HCT116 (cell line): ENCODE data around the gene C5orf22. TPM values are rescaled to one million over a fixed set of nuclear protein-coding genes. Genes with fewer than 3 reads are reported as not detected.
"Not testable (repeated sequence)": the region's sequence is repeated elsewhere in the genome, so short reads cannot be mapped to it uniquely, and the experiment has no call there.

ENCODE experiments used
- ATAC-seq: fragments of 200-7000 bp; cut with Tn5 transposase; 2 replicates; pipeline ENCODE4 v1.9.1; 2020; ENCODE audit warnings: mild to moderate bottlenecking, moderate library complexity
- BruUV-seq: library from RNA; stranded (reverse); fragments of 400-500 nt; replicated peaks from 2 replicates; lab custom pipeline; 2021; lab: Mats Ljungman, UMichigan
- CTCF ChIA-PET: fragments of 300-600 bp; sonication (Branson Sonifier 250); formaldehyde crosslinking; loops from one replicate; lab custom pipeline; 2021; ENCODE audit warnings: antibody characterized with exemption; lab: Charles Lee
- POLR2A ChIA-PET: fragments of 300-600, 350-600 bp; sonication (Branson Sonifier 250); formaldehyde crosslinking; loops from one replicate; lab custom pipeline; 2021; ENCODE audit warnings: antibody characterized with exemption; lab: Charles Lee
- RAD21 ChIA-PET, 2 experiments: fragments of 300-600 bp; sonication (Branson Sonifier 250); formaldehyde crosslinking; loops; one replicate each; lab custom pipeline; 2023; ENCODE audit warnings: low total read pairs in 2 of 2; ENCODE audit not compliant: uncharacterized antibody in 2 of 2, unreplicated experiment in 2 of 2, low non-redundant PET in 1 of 2; lab: Charles Lee
- DNase-seq: peaks from one replicate; pipeline ENCODE4 v3.0.0-alpha.2; 2010; ENCODE audit warnings: low read depth, low spot score
- H2AFZ ChIP-seq: fragments of 200-600 bp; shearing (Covaris generic), sonication (generic); 2 replicates; pipeline ENCODE4 v1.6.1; 2017; ENCODE audit warnings: low read depth, mixed run types, mixed read lengths, antibody characterized with exemption, low read length; ENCODE audit not compliant: poor library complexity, severe bottlenecking
- H3K27ac ChIP-seq: 2 replicates; pipeline ENCODE4 v1.5.1; 2012; ENCODE audit warnings: low read depth, low read length
- H3K27me3 ChIP-seq: fragments of 200-600 bp; sonication (generic); 2 replicates; pipeline ENCODE4 v1.6.1; 2016; ENCODE audit warnings: mixed run types, low read length, mixed read lengths; ENCODE audit not compliant: insufficient read depth
- H3K36me3 ChIP-seq, 2 experiments: fragments of 200-500 bp in 1 of 2; fragments of 200-600 bp in 1 of 2; sonication (Bioruptor generic) in 1 of 2; sonication (generic) in 1 of 2; 2 replicates each; pipeline versions ENCODE4 v1.5.1 to v1.6.1; 2014 to 2016; ENCODE audit warnings: low read length in 2 of 2, inconsistent platforms in 1 of 2, mixed read lengths in 1 of 2, mixed run types in 1 of 2; ENCODE audit not compliant: insufficient read depth in 2 of 2, control insufficient read depth in 1 of 2
- H3K4me1 ChIP-seq, 2 experiments: fragments of 200-600 bp in 1 of 2; sonication (generic) in 1 of 2; 2 replicates each; pipeline versions ENCODE4 v1.5.1 to v1.6.1; 2012 to 2017; ENCODE audit warnings: low read length in 2 of 2, inconsistent platforms in 1 of 2, mild to moderate bottlenecking in 1 of 2, mixed read lengths in 1 of 2, mixed run types in 1 of 2, moderate library complexity in 1 of 2; ENCODE audit not compliant: insufficient read depth in 2 of 2, control insufficient read depth in 1 of 2
- H3K4me2 ChIP-seq: fragments of 200-600 bp; sonication (generic); 2 replicates; pipeline ENCODE4 v1.6.1; 2017; ENCODE audit warnings: mixed run types, low read length, mixed read lengths
- H3K4me3 ChIP-seq, 2 experiments: fragments of 200-600 bp in 1 of 2; sonication (generic) in 1 of 2; replicated peaks in 1 of 2; 2 replicates each; pipeline ENCODE4 v1.5.1; 2011 to 2016; ENCODE audit warnings: low read length in 2 of 2, control low read depth in 1 of 2, low read depth in 1 of 2, mild to moderate bottlenecking in 1 of 2, mixed read lengths in 1 of 2, mixed run types in 1 of 2
- H3K79me2 ChIP-seq: fragments of 200-600 bp; sonication (generic); 2 replicates; pipeline ENCODE4 v1.6.1; 2017; ENCODE audit warnings: mild to moderate bottlenecking, mixed run types, low read length, moderate library complexity, mixed read lengths; ENCODE audit not compliant: insufficient read depth
- H3K9ac ChIP-seq: fragments of 200-600 bp; sonication (generic); 2 replicates; pipeline ENCODE4 v1.6.1; 2016; ENCODE audit warnings: low read length, mixed read lengths
- H3K9me2 ChIP-seq: fragments of 200-600 bp; sonication (generic), shearing (Covaris generic); 2 replicates; pipeline ENCODE4 v1.6.1; 2017; ENCODE audit warnings: mixed run types, mild to moderate bottlenecking, moderate library complexity; ENCODE audit not compliant: insufficient read depth
- H3K9me3 ChIP-seq, 2 experiments: fragments of 200-500 bp in 1 of 2; fragments of 200-600 bp in 1 of 2; sonication (Bioruptor generic) in 1 of 2; sonication (generic) in 1 of 2; 2 replicates each; pipeline ENCODE4 v1.6.1; 2014 to 2017; ENCODE audit warnings: low read length in 2 of 2, mixed read lengths in 2 of 2, inconsistent platforms in 1 of 2, low read depth in 1 of 2, mild to moderate bottlenecking in 1 of 2, mixed run types in 1 of 2, moderate library complexity in 1 of 2; ENCODE audit not compliant: control insufficient read depth in 1 of 2, insufficient read depth in 1 of 2
- H4K20me1 ChIP-seq: fragments of 200-600 bp; sonication (generic), shearing (Covaris generic); 2 replicates; pipeline ENCODE4 v1.6.1; 2017; ENCODE audit warnings: mixed run types, mild to moderate bottlenecking, moderate library complexity; ENCODE audit not compliant: insufficient read depth
- CBX3 ChIP-seq: IDR thresholded peaks from 2 replicates; pipeline ENCODE4 v1.6.1; 2012; ENCODE audit warnings: low read depth
- EGR1 ChIP-seq: IDR thresholded peaks from 2 replicates; pipeline ENCODE4 v1.6.1; 2012; ENCODE audit warnings: low read depth
- EZH2 ChIP-seq: fragments of 200-600 bp; sonication (generic); IDR thresholded peaks from 2 replicates; pipeline ENCODE4 v1.6.1; 2017; ENCODE audit warnings: antibody characterized with exemption, mixed run types
- EZH2phosphoT487 ChIP-seq: fragments of 200-600 bp; IDR thresholded peaks from 2 replicates; pipeline ENCODE4 v1.6.1; 2018; ENCODE audit warnings: antibody characterized with exemption, borderline replicate concordance
- MAX ChIP-seq: IDR thresholded peaks from 2 replicates; pipeline ENCODE4 v1.6.1; 2012
- RAD21 ChIP-seq: IDR thresholded peaks from 2 replicates; pipeline ENCODE4 v1.6.1; 2012; ENCODE audit warnings: low read depth, mild to moderate bottlenecking
- SP1 ChIP-seq: IDR thresholded peaks from 2 replicates; pipeline ENCODE4 v1.6.1; 2012; ENCODE audit warnings: low read depth
- SRF ChIP-seq: IDR thresholded peaks from 2 replicates; pipeline ENCODE4 v1.6.1; 2012; ENCODE audit warnings: low read depth
- ZNF274 ChIP-seq: fragments of 200-500 bp; sonication (Bioruptor generic); IDR thresholded peaks from 2 replicates; pipeline ENCODE4 v1.6.1; 2014; ENCODE audit warnings: mild to moderate bottlenecking, low read depth, low read length, inconsistent platforms
- intact Hi-C: fragments of 100-400 bp; cut with micrococcal nuclease; formaldehyde crosslinking; loops from 2 replicates; pipeline ENCODE4 v1.10.0; 2022
- total RNA-seq: library from RNA; stranded (reverse); gene quantifications from one replicate; pipeline ENCODE4 v1.2.1, GENCODE V29; 2021; ENCODE audit not compliant: unreplicated experiment
- TF ChIP-seq, protein P1 (sequence below), 3 experiments: fragments of 200-600 bp in 1 of 3; sonication (generic) in 1 of 3; IDR thresholded peaks in 2 of 3; conservative IDR thresholded peaks in 1 of 3; 2 replicates each; pipeline ENCODE4 v1.5.1; 2012 to 2017; ENCODE audit warnings: low read depth in 2 of 3, low read length in 2 of 3, antibody characterized with exemption in 1 of 3, borderline replicate concordance in 1 of 3, control low read depth in 1 of 3, mild to moderate bottlenecking in 1 of 3, mixed read lengths in 1 of 3, mixed run types in 1 of 3, moderate library complexity in 1 of 3; ENCODE audit not compliant: insufficient read depth in 1 of 3
- TF ChIP-seq, protein P2 (sequence below): IDR thresholded peaks from 2 replicates; pipeline ENCODE4 v1.6.1; 2012

C5orf22 gene
- total RNA-seq, 1 experiment from 2014 or later: 22.9 TPM

DNA sequence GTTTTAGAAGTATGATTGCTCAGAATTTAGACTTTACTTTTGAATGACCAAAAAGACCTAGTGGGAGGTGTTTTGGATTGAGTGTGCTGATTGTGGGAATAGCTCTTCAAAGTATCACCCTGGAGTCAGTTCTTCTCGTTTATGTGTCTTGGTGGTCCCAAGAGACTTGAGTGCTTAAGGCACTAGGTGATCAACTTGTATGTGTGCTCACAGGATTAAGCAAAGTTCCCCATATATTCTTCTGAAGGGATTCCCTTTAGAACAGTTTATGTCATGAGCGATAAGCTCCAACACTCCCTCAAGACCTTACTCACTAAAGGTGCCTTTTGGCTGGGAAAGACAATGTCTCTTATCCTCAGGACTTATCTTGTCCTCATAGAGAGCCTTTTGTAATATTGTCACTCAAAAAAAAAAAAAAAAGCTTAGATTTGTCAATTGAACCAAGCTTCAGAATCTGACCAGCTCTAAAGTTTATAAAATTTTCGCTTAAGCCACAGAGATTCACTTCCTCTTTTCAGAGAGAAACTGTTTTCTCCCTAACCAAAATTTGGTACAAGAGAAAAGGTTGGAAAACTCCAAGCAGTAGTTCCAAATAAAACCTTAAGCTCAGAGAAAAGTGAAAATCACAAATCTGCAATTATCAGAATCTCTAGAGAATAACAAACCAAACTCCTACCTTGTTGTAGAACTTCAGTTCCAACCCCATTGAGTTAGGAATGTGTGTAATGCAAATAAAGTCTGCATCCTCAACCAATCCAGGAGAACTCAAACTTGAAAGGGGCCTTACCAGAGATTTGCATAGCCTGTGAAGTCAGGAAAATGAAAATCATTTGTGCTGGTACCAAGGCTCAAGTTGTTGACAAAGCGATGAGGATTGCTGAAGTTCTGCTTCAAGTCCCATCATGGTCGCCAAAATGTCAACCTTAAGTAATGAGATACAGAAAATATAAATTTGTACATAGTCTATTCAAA, 66.8 kb downstream of the C5orf22 start:
- no peaks in the 10 kb centered on the region for H3K36me3 ChIP-seq

DNA sequence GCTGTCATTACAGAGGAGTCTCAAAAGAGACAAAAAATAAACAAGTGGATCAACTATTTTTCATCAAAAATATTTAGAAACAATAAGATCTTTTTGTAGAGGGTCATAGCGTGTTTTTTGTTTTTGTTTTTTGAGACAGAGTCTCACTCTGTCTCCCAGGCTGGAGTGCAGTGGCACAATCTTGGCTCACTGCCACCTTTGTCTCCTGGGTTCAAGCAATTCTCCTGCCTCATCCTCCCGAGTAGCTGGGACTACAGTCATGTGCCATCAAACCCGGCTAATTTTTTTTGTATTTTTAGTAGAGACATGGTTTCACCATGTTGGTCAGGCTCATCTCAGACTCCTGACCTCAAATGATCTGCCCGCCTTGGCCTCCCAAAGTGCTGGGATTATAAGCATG, 70.2 kb downstream of the C5orf22 start:
- peaks cover 12% of the 10 kb centered on the region for H3K27me3 ChIP-seq
- H3K4me2 ChIP-seq, H3K9me3 ChIP-seq, H2AFZ ChIP-seq, DNase-seq, BruUV-seq, intact Hi-C loops, H3K4me1 ChIP-seq, ATAC-seq, H3K9ac ChIP-seq, H3K4me3 ChIP-seq, POLR2A ChIA-PET, H3K79me2 ChIP-seq, RAD21 ChIA-PET, H3K27ac ChIP-seq, H3K36me3 ChIP-seq, CTCF ChIA-PET, H3K9me2 ChIP-seq, H4K20me1 ChIP-seq: not testable (repeated sequence)

More for the DNA sequence above, 66.8 kb downstream of the C5orf22 start:
- Histone ChIP-seq H2AFZ (no peak overlapping the region), H3K79me2 (no peaks in the 10 kb centered on the region), H3K9me2 (no peaks in the 10 kb centered on the region), H4K20me1 (no peaks in the 10 kb centered on the region), H3K4me1 (no peaks in the 10 kb centered on the region)
- BruUV-seq: no TSS peak
- ATAC-seq: no peak
- CTCF ChIA-PET: interaction anchor here (1.1 kb wide), 1 partner anchor 210 kb away, joined by 4 read pairs; no protein-coding TSS in a partner anchor
- no peak for TF ChIP-seq CBX3
- TF ChIP-seq EZH2phosphoT487: no peak
- TF ChIP-seq EGR1: no peak
- TF ChIP-seq SRF: no peak
- no peak for TF ChIP-seq RAD21
- TF ChIP-seq ZNF274: no peak
- TF ChIP-seq EZH2: no peak
- TF ChIP-seq, protein P1, sequence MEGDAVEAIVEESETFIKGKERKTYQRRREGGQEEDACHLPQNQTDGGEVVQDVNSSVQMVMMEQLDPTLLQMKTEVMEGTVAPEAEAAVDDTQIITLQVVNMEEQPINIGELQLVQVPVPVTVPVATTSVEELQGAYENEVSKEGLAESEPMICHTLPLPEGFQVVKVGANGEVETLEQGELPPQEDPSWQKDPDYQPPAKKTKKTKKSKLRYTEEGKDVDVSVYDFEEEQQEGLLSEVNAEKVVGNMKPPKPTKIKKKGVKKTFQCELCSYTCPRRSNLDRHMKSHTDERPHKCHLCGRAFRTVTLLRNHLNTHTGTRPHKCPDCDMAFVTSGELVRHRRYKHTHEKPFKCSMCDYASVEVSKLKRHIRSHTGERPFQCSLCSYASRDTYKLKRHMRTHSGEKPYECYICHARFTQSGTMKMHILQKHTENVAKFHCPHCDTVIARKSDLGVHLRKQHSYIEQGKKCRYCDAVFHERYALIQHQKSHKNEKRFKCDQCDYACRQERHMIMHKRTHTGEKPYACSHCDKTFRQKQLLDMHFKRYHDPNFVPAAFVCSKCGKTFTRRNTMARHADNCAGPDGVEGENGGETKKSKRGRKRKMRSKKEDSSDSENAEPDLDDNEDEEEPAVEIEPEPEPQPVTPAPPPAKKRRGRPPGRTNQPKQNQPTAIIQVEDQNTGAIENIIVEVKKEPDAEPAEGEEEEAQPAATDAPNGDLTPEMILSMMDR (IDR thresholded peaks at IDR 0.05 in 2 of 3, conservative IDR thresholded peaks at IDR 0.05 in 1 of 3; ENCODE audit: borderline replicate concordance in 1 of 3, insufficient read depth in 1 of 3, low read depth in 2 of 3, low read length in 2 of 3): no peak
- no peak for TF ChIP-seq SP1
- TF ChIP-seq, protein P2, sequence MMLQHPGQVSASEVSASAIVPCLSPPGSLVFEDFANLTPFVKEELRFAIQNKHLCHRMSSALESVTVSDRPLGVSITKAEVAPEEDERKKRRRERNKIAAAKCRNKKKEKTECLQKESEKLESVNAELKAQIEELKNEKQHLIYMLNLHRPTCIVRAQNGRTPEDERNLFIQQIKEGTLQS: no peak
- no peak for TF ChIP-seq MAX
- TF ChIP-seq, all 23 proteins: peak for 0
- no peak overlapping the region for H3K27ac ChIP-seq
- no peak overlapping the region for H3K4me2 ChIP-seq
- RAD21 ChIA-PET: no interaction called here
- H3K9me3 ChIP-seq: no peaks in the 10 kb centered on the region
- peaks cover 19% of the 10 kb centered on the region for H3K27me3 ChIP-seq
- POLR2A ChIA-PET: no interaction called here
- H3K4me3 ChIP-seq: no peak overlapping the region
- intact Hi-C loops: no loop called here
- H3K9ac ChIP-seq: no peak overlapping the region
- DNase-seq: no peak
